Type B pancreatic cell (in vitro differentiated cells): Measurements from ENCODE around the gene OLIG3. TPM values are rescaled to one million over a fixed set of nuclear protein-coding genes. Genes with fewer than 3 reads are reported as not detected.

Source experiments
- DNase-seq: peaks from one replicate; pipeline ENCODE4 v3.0.0; 2021; ENCODE audit warnings: mixed read lengths; ENCODE audit not compliant: unreplicated experiment; ENCODE audit errors: extremely low spot score
- H3K27ac Mint-ChIP-seq: 2 replicates; pipeline ENCODE4 v1.8.0; 2021; ENCODE audit warnings: mild to moderate bottlenecking, mixed read lengths
- H3K27me3 Mint-ChIP-seq: 2 replicates; pipeline ENCODE4 v1.8.0; 2021; ENCODE audit warnings: mixed read lengths
- H3K36me3 Mint-ChIP-seq: 2 replicates; pipeline ENCODE4 v1.8.0; 2021; ENCODE audit warnings: mixed read lengths
- H3K4me1 Mint-ChIP-seq: one replicate; pipeline ENCODE4 v1.8.0; 2021; ENCODE audit warnings: mixed read lengths; ENCODE audit not compliant: unreplicated experiment
- H3K4me3 Mint-ChIP-seq: 2 replicates; pipeline ENCODE4 v1.8.0; 2021; ENCODE audit warnings: mild to moderate bottlenecking, mixed read lengths
- H3K9me3 Mint-ChIP-seq: 2 replicates; pipeline ENCODE4 v1.8.0; 2021; ENCODE audit warnings: mixed read lengths
- CTCF ChIP-seq: fragments of 200-600 bp; sonication (generic); conservative IDR thresholded peaks from 2 replicates; pipeline ENCODE4 v1.5.0; 2021; ENCODE audit warnings: antibody characterized with exemption, mild to moderate bottlenecking
- total RNA-seq: library from RNA; stranded (reverse); gene quantifications from 2 replicates; pipeline ENCODE4 v1.2.1, GENCODE V29; 2021; ENCODE audit warnings: low replicate concordance

OLIG3 gene
- total RNA-seq, 1 donor from 2014 or later, result 3.4 TPM

DNA sequence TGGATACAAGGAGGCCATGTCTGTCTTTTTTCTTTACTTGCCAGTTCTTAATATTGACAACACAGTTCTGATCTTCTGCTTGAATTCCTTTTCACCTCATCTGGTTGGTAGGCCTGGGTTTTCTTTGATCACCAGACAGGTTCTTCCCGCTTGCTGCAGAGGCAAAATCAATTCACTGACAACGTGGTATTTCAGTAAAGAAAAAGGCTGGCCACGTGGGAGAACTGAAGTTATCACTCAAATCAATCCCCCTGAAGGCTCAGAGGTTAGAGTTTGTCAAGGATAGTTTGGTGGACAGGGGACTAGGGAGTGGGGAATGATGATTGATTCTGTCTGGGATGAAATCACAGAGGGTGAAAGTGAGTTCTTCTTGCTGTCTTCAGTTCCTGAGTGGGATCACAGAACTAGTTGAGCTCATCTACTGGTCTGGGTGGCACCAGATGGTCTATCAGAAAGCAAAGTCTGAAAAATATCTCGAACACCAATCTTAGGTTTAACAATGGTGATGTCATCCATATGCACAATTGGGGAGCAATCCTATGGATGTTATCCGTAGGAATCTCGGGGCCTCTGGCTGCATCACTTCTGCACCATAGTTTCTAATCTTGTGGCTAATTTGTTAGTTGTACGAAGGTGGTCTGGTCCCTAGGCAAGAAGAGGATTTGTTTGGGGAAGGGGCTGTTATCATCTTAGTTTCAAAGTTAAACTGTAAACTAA lies 37.3 kb upstream of the OLIG3 start:
- Mint-ChIP-seq H3K36me3 (no peaks in the 10 kb centered on the region), H3K9me3 (peaks cover 6% of the 10 kb centered on the region), H3K27ac (no peak overlapping the region), H3K4me3 (no peak overlapping the region), H3K27me3 (peaks cover 3% of the 10 kb centered on the region), H3K4me1 (no peaks in the 10 kb centered on the region)
- no peak for DNase-seq
- no peak for TF ChIP-seq CTCF

DNA sequence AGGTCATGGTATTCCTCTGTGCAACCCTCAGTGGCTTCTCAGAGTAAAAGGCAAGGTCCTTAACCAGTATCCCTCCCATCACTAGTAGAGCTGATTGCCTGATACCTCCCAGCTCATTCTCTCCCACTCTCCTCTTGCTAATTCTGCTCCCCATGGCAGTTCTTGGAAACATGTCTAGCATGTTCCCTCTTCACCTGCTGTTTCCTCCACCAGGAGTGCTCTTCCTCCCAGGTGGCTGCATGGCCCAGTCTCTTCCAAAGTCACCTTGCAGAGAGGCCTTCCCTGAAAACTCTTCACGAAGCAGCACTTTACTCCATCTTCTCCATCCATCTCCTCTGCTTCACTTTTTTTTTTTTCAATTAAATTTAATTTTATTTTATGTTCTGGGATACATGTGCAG lies 36.2 kb upstream of the OLIG3 start:
- TF ChIP-seq CTCF, result no peak
- no peak overlapping the region for H3K27ac Mint-ChIP-seq
- no peak for DNase-seq
- peaks cover 3% of the 10 kb centered on the region for H3K27me3 Mint-ChIP-seq
- peaks cover 6% of the 10 kb centered on the region for H3K9me3 Mint-ChIP-seq
- no peak overlapping the region for H3K4me3 Mint-ChIP-seq
- no peaks in the 10 kb centered on the region for H3K36me3 Mint-ChIP-seq
- no peaks in the 10 kb centered on the region for H3K4me1 Mint-ChIP-seq

DNA sequence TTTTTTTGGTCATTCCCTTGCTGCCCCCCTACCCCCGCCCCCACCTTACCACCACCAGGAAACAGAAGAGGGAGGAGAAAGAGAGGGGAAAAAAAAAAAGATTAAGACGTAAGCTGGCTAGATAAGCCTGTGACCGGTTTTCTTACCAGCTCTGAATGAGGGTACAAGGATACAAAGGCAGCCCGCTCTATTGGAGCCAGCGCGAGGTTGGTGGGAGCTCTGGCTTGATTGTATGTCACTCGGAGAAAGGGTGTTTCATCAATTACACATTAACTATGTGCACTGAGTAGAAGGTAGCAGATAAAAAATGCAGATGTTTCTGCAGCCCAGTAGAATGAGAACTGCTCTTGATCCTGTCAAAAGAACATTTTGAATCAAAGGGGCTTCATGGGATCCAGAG lies 28.6 kb upstream of the OLIG3 start:
- DNase-seq, result no peak
- H3K4me1 Mint-ChIP-seq, result peaks cover 5% of the 10 kb centered on the region
- no peaks in the 10 kb centered on the region for H3K36me3 Mint-ChIP-seq
- TF ChIP-seq CTCF, result no peak
- H3K27ac Mint-ChIP-seq, result no peak overlapping the region
- no peak overlapping the region for H3K4me3 Mint-ChIP-seq
- H3K27me3 Mint-ChIP-seq, result peaks cover 39% of the 10 kb centered on the region
- H3K9me3 Mint-ChIP-seq, result no peaks in the 10 kb centered on the region

DNA sequence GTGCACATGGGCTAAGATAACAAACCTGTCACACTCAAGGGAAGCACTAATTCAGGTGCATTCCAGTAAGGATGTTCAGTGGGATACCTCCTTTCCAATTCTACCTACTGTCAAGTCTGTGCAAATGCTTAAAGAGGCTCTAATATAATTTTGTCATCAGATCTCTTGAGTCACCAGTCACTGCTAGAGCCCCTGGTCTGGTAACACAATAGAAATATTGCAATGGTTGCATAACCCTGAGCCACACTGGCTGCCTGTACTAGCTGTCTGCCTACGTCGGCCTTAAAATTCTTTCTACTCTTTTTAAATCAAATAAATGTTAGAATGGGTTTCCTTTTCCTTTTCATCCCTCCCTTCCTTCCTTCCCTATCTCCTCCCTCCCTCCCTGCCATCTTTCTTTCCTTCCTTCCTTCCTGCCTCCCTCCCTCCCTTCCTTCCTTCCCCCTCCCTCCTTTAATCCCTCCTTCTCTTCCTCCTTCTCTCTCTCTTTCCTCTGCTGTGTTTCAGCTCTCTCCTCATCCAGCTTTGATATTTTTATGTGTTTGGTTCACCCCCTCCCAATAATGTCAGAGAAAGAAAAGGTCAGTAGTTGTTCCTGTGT lies 28.1 kb upstream of the OLIG3 start:
- no peaks in the 10 kb centered on the region for H3K9me3 Mint-ChIP-seq
- H3K4me1 Mint-ChIP-seq, result peaks cover 5% of the 10 kb centered on the region
- no peaks in the 10 kb centered on the region for H3K36me3 Mint-ChIP-seq
- H3K4me3 Mint-ChIP-seq, result no peak overlapping the region
- peaks cover 45% of the 10 kb centered on the region for H3K27me3 Mint-ChIP-seq
- DNase-seq, result no peak
- H3K27ac Mint-ChIP-seq, result no peak overlapping the region
- TF ChIP-seq CTCF, result no peak

DNA sequence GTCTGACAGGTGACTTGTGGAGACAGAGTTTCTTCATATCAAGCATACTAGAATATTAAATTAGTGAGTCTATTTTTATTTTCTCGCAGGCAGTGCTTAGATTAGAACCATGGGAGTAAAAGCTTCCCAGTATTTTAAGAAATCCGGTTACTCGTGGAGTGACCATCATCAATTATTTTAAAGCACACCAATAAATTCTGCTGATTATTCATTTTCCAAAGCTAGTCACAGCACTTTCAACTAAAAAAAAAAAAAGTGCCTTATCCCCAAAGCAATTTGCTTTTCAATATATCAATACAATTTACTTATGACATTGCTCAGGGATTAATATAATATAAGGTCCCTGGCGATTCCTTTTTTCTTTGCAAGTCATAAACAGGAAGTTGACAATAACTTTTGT lies 26.3 kb upstream of the OLIG3 start:
- H3K36me3 Mint-ChIP-seq, result no peaks in the 10 kb centered on the region
- H3K4me3 Mint-ChIP-seq, result no peak overlapping the region
- H3K9me3 Mint-ChIP-seq, result no peaks in the 10 kb centered on the region
- H3K27ac Mint-ChIP-seq, result no peak overlapping the region
- H3K4me1 Mint-ChIP-seq, result peaks cover 5% of the 10 kb centered on the region
- no peak for DNase-seq
- peaks cover 62% of the 10 kb centered on the region for H3K27me3 Mint-ChIP-seq
- TF ChIP-seq CTCF, result no peak
